ENCODE data around the gene RCL1.

RCL1 gene

GRCh38 chr9:4831944-4832343 is 39.2 kb downstream of the RCL1 start:
- Histone ChIP-seq H3K9me3 (replicated peaks; ENCODE audit: insufficient read depth, low read length) (no peaks in the 10 kb centered on the region), H3K4me3 (ENCODE audit: low read length) (no peak overlapping the region), H3K4me1 (ENCODE audit: low read length) (no peaks in the 10 kb centered on the region), H3K27me3 (replicated peaks; ENCODE audit: insufficient read depth, low read length) (no peaks in the 10 kb centered on the region), H3K9me2 (replicated peaks; ENCODE audit: insufficient read depth, low read length) (no peaks in the 10 kb centered on the region), H3K9ac (ENCODE audit: low read length) (no peak overlapping the region), H3K79me2 (ENCODE audit: low read length) (peaks cover 55% of the 10 kb centered on the region), H4K20me1 (ENCODE audit: insufficient read depth, low read length) (no peaks in the 10 kb centered on the region), H3K27ac (ENCODE audit: low read length) (no peak overlapping the region), H3K36me3 (replicated peaks; ENCODE audit: insufficient read depth, low read length) (no peaks in the 10 kb centered on the region), H3K4me2 (ENCODE audit: low read depth, low read length) (no peak overlapping the region), H3F3A (ENCODE audit: insufficient read depth, low read length) (no peaks in the 10 kb centered on the region), H2AFZ (ENCODE audit: low read length) (no peak overlapping the region)
- no peak for DNase-seq
- TF ChIP-seq EZH2 (optimal IDR thresholded peaks at IDR 0.05; ENCODE audit: low read depth, low read length) = no peak
- TF ChIP-seq, protein P1, sequence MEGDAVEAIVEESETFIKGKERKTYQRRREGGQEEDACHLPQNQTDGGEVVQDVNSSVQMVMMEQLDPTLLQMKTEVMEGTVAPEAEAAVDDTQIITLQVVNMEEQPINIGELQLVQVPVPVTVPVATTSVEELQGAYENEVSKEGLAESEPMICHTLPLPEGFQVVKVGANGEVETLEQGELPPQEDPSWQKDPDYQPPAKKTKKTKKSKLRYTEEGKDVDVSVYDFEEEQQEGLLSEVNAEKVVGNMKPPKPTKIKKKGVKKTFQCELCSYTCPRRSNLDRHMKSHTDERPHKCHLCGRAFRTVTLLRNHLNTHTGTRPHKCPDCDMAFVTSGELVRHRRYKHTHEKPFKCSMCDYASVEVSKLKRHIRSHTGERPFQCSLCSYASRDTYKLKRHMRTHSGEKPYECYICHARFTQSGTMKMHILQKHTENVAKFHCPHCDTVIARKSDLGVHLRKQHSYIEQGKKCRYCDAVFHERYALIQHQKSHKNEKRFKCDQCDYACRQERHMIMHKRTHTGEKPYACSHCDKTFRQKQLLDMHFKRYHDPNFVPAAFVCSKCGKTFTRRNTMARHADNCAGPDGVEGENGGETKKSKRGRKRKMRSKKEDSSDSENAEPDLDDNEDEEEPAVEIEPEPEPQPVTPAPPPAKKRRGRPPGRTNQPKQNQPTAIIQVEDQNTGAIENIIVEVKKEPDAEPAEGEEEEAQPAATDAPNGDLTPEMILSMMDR (IDR thresholded peaks at IDR 0.05; ENCODE audit: low read length) = no peak
- no peak for TF ChIP-seq EZH2phosphoT487 (IDR thresholded peaks at IDR 0.05; ENCODE audit: low read length)

- no peaks in the 10 kb centered on the region for H4K20me1 ChIP-seq (ENCODE audit: insufficient read depth, low read length)
- no peaks in the 10 kb centered on the region for H3K36me3 ChIP-seq (replicated peaks; ENCODE audit: insufficient read depth, low read length)
- H3K4me1 ChIP-seq (ENCODE audit: low read length) = no peaks in the 10 kb centered on the region
These were observed 40.2 kb downstream of the RCL1 start for GRCh38 chr9:4832786-4833579.

GRCh38 chr9:4833781-4834560 is 41.2 kb downstream of the RCL1 start:
- no peak overlapping the region for H3K4me3 ChIP-seq (ENCODE audit: low read length)
- DNase-seq = no peak
- TF ChIP-seq EZH2phosphoT487 (IDR thresholded peaks at IDR 0.05; ENCODE audit: low read length) (no peak), EZH2 (optimal IDR thresholded peaks at IDR 0.05; ENCODE audit: low read depth, low read length) (no peak)
- TF ChIP-seq, protein P1 (IDR thresholded peaks at IDR 0.05; ENCODE audit: low read length) = no peak
- peaks cover 54% of the 10 kb centered on the region for H3K79me2 ChIP-seq (ENCODE audit: low read length)
- H3K4me1 ChIP-seq (ENCODE audit: low read length) = no peaks in the 10 kb centered on the region
- no peak overlapping the region for H3K27ac ChIP-seq (ENCODE audit: low read length)
- H3K9me3 ChIP-seq (replicated peaks; ENCODE audit: insufficient read depth, low read length) = no peaks in the 10 kb centered on the region
- no peaks in the 10 kb centered on the region for H3K27me3 ChIP-seq (replicated peaks; ENCODE audit: insufficient read depth, low read length)
- H3K9me2 ChIP-seq (replicated peaks; ENCODE audit: insufficient read depth, low read length) = no peaks in the 10 kb centered on the region
- H2AFZ ChIP-seq (ENCODE audit: low read length) = no peak overlapping the region
- H4K20me1 ChIP-seq (ENCODE audit: insufficient read depth, low read length) = no peaks in the 10 kb centered on the region
- H3K36me3 ChIP-seq (replicated peaks; ENCODE audit: insufficient read depth, low read length) = no peaks in the 10 kb centered on the region
- H3K9ac ChIP-seq (ENCODE audit: low read length) = no peak overlapping the region
- no peaks in the 10 kb centered on the region for H3F3A ChIP-seq (ENCODE audit: insufficient read depth, low read length)
- H3K4me2 ChIP-seq (ENCODE audit: low read depth, low read length) = no peak overlapping the region

More at GRCh38 chr9:4832786-4833579, 40.2 kb downstream of the RCL1 start:
- no peak overlapping the region for H3K4me2 ChIP-seq (ENCODE audit: low read depth, low read length)
- TF ChIP-seq EZH2 (optimal IDR thresholded peaks at IDR 0.05; ENCODE audit: low read depth, low read length) (no peak), EZH2phosphoT487 (IDR thresholded peaks at IDR 0.05; ENCODE audit: low read length) (no peak)
- TF ChIP-seq, protein P1 (IDR thresholded peaks at IDR 0.05; ENCODE audit: low read length) = no peak
- peaks cover 54% of the 10 kb centered on the region for H3K79me2 ChIP-seq (ENCODE audit: low read length)
- no peaks in the 10 kb centered on the region for H3K27me3 ChIP-seq (replicated peaks; ENCODE audit: insufficient read depth, low read length)
- H3K9ac ChIP-seq (ENCODE audit: low read length) = no peak overlapping the region
- no peaks in the 10 kb centered on the region for H3K9me3 ChIP-seq (replicated peaks; ENCODE audit: insufficient read depth, low read length)
- DNase-seq = no peak
- H3K9me2 ChIP-seq (replicated peaks; ENCODE audit: insufficient read depth, low read length) = no peaks in the 10 kb centered on the region
- no peak overlapping the region for H2AFZ ChIP-seq (ENCODE audit: low read length)
- H3K4me3 ChIP-seq (ENCODE audit: low read length) = no peak overlapping the region
- H3F3A ChIP-seq (ENCODE audit: insufficient read depth, low read length) = no peaks in the 10 kb centered on the region
- H3K27ac ChIP-seq (ENCODE audit: low read length) = no peak overlapping the region
